Measurements from ENCODE around the gene GPR161.

Gene GPR161

DNA sequence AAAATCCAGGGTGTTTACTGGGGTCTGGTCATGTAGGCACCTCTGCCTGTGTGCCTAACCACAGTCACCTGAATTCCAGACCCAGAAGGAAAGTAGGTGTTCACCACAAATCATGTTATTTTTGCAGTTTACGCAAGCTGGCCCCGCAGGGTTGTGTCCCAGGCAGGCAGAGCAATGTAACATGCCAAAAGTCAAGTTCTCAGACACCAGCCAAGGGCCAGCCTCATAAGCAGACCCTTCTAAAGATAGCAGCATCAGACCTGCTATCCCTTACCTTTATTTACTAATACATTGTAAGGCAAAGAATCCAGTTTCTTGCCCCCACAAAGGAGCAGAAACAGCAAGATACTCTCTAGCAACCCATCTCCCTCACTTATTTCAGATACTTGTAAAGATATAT lies 83.0 kb downstream of the GPR161 start:
- Histone ChIP-seq H3K27me3 (ENCODE audit: insufficient read depth, low read depth) (no peaks in the 10 kb centered on the region), H3K9ac (no peak overlapping the region), H3K27ac (no peak overlapping the region), H3K4me3 (IDR thresholded peaks at IDR 0.05; ENCODE audit: insufficient read depth, low read depth, low read length) (no peak overlapping the region), H3K4me1 (ENCODE audit: low read depth, poor library complexity, severe bottlenecking) (no peaks in the 10 kb centered on the region), H3K4me2 (no peak overlapping the region), H2AFZ (ENCODE audit: low read depth) (no peak overlapping the region), H3K36me3 (ENCODE audit: insufficient read depth) (no peaks in the 10 kb centered on the region), H4K20me1 (ENCODE audit: insufficient read depth) (no peaks in the 10 kb centered on the region), H3K79me2 (ENCODE audit: insufficient read depth, low read depth) (no peaks in the 10 kb centered on the region)
- no peak for TF ChIP-seq CTCF (conservative IDR thresholded peaks at IDR 0.05; ENCODE audit: low read depth, low read length)

GRCh38 chr1:168050880-168051279 lies 85.8 kb downstream of the GPR161 start:
- Histone ChIP-seq H3K4me2 (no peak overlapping the region), H3K27me3 (ENCODE audit: insufficient read depth, low read depth) (no peaks in the 10 kb centered on the region), H2AFZ (ENCODE audit: low read depth) (no peak overlapping the region), H3K4me1 (ENCODE audit: low read depth, poor library complexity, severe bottlenecking) (no peaks in the 10 kb centered on the region), H3K27ac (no peak overlapping the region), H4K20me1 (ENCODE audit: insufficient read depth) (no peaks in the 10 kb centered on the region), H3K36me3 (ENCODE audit: insufficient read depth) (no peaks in the 10 kb centered on the region), H3K79me2 (ENCODE audit: insufficient read depth, low read depth) (no peaks in the 10 kb centered on the region), H3K4me3 (IDR thresholded peaks at IDR 0.05; ENCODE audit: insufficient read depth, low read depth, low read length) (no peak overlapping the region), H3K9ac (no peak overlapping the region)
- TF ChIP-seq CTCF (conservative IDR thresholded peaks at IDR 0.05; ENCODE audit: low read depth, low read length): no peak

DNA sequence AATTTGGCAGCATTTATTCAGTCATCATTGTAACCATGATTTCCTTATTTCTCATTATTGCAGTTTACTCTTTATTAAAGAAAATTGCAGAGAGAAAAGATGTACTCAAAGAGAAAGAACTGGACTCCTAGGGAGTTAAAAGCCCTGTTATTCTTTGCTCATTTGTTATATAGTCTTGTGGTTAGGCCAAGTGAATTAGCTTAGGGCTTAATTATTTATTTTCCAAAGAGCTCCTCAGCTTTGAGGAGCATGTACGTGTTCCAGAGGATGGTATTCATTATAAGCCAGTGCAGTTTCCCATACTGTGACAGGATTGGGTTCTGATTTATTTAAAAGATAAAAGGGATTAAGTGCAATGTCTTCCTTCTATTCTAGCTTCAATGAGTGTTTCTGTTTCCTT lies 86.4 kb downstream of the GPR161 start:
- Histone ChIP-seq H3K36me3 (ENCODE audit: insufficient read depth) (no peaks in the 10 kb centered on the region), H4K20me1 (ENCODE audit: insufficient read depth) (no peaks in the 10 kb centered on the region), H3K4me1 (ENCODE audit: low read depth, poor library complexity, severe bottlenecking) (no peaks in the 10 kb centered on the region), H3K4me2 (no peak overlapping the region), H3K27me3 (ENCODE audit: insufficient read depth, low read depth) (no peaks in the 10 kb centered on the region), H2AFZ (ENCODE audit: low read depth) (no peak overlapping the region), H3K9ac (no peak overlapping the region), H3K79me2 (ENCODE audit: insufficient read depth, low read depth) (no peaks in the 10 kb centered on the region), H3K4me3 (IDR thresholded peaks at IDR 0.05; ENCODE audit: insufficient read depth, low read depth, low read length) (no peak overlapping the region), H3K27ac (no peak overlapping the region)
- TF ChIP-seq CTCF (conservative IDR thresholded peaks at IDR 0.05; ENCODE audit: low read depth, low read length): no peak

DNA sequence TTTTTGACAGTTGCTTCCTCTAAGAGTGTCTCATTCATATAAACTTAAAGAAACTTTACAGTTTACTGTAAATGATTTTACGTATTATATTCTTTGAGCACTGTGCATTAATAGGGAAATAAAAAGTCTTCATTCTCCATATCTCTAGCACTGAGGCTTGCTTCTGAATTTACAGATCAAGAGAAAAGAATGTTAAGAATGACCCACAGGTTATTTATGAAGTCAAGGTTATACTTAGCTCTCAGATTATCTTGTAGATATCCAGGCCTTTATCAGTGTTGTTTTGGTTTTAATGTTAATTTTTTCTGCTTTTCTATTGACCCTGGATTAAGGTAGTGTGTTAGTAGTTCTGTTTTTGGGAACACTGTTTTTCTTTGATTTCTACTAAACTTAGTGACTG lies 91.4 kb downstream of the GPR161 start:
- H4K20me1 ChIP-seq (ENCODE audit: insufficient read depth): no peaks in the 10 kb centered on the region
- H3K9ac ChIP-seq: no peak overlapping the region
- no peak for TF ChIP-seq CTCF (conservative IDR thresholded peaks at IDR 0.05; ENCODE audit: low read depth, low read length)
- no peak overlapping the region for H3K27ac ChIP-seq
- no peak overlapping the region for H3K4me3 ChIP-seq (IDR thresholded peaks at IDR 0.05; ENCODE audit: insufficient read depth, low read depth, low read length)
- no peak overlapping the region for H3K4me2 ChIP-seq
- H3K36me3 ChIP-seq (ENCODE audit: insufficient read depth): no peaks in the 10 kb centered on the region
- no peaks in the 10 kb centered on the region for H3K4me1 ChIP-seq (ENCODE audit: low read depth, poor library complexity, severe bottlenecking)
- H3K79me2 ChIP-seq (ENCODE audit: insufficient read depth, low read depth): no peaks in the 10 kb centered on the region
- H3K27me3 ChIP-seq (ENCODE audit: insufficient read depth, low read depth): no peaks in the 10 kb centered on the region
- no peak overlapping the region for H2AFZ ChIP-seq (ENCODE audit: low read depth)

DNA sequence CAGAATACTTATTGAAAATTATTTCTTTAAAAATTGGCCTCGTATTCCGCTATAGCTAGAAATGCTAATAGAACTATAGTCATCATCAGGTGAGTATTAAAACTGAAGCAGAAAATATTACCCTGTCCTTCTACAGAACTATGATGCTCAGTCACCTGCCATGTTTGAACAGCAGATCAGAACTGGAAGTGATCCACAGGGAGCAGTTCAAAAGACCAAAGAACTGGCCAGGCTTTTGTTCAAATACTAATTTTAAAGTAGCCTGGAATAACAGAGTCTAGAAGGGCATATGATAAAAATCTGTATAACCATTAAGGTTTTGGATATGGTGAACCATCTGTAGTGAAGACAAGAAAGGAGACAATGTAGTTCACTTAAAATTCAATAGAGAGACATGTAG lies 94.4 kb downstream of the GPR161 start:
- H3K4me2 ChIP-seq: no peak overlapping the region
- no peaks in the 10 kb centered on the region for H4K20me1 ChIP-seq (ENCODE audit: insufficient read depth)
- no peak overlapping the region for H3K9ac ChIP-seq
- no peaks in the 10 kb centered on the region for H3K36me3 ChIP-seq (ENCODE audit: insufficient read depth)
- no peak overlapping the region for H3K27ac ChIP-seq
- H2AFZ ChIP-seq (ENCODE audit: low read depth): no peak overlapping the region
- no peak for TF ChIP-seq CTCF (conservative IDR thresholded peaks at IDR 0.05; ENCODE audit: low read depth, low read length)
- no peak overlapping the region for H3K4me3 ChIP-seq (IDR thresholded peaks at IDR 0.05; ENCODE audit: insufficient read depth, low read depth, low read length)
- no peaks in the 10 kb centered on the region for H3K27me3 ChIP-seq (ENCODE audit: insufficient read depth, low read depth)
- no peaks in the 10 kb centered on the region for H3K79me2 ChIP-seq (ENCODE audit: insufficient read depth, low read depth)
- no peaks in the 10 kb centered on the region for H3K4me1 ChIP-seq (ENCODE audit: low read depth, poor library complexity, severe bottlenecking)

Measured in KMS-11 (cell line).